Heart left ventricle (tissue), 13 donors: ENCODE measurements around the gene CREG1.

ENCODE experiments used
- CTCF ChIP-seq, 12 donors: fragments of 200-600 bp; sonication (generic) in 4 of 12; IDR thresholded peaks; one replicate each; pipeline versions ENCODE4 v1.5.0 to v1.8.0; 2018 to 2022; ENCODE audit warnings: antibody characterized with exemption in 12 of 12, mild to moderate bottlenecking in 5 of 12
- POLR2A ChIP-seq, 2 donors: fragments of 450-650 bp; IDR thresholded peaks; one replicate each; pipeline ENCODE4 v1.6.1; 2017; ENCODE audit warnings: antibody characterized with exemption in 2 of 2, mild to moderate bottlenecking in 2 of 2, moderate library complexity in 2 of 2
- donor health status: ischemic (EF 13 %, LVEDD 7.1; RV severe dilation, severe dysfunction).
- donor health status: DM: no; HTN: yes; CAD: no.
- donor health status: DM: no; HTN: no; CAD: no.
- donor health status: ischemic (EF 25% LVEDD 6.9; RV normal size, moderate dysfunction).
- donor health status: ischemic (EF 25% LVEDD 5.7; RV mildly dilated, moderate dysfunction).
- donor health status: ischemic (EF 35%, LVEDD 5.7; RV mildly dilated, moderate dysfunction).
- donor health status: nonischemic (EF 11% LVEDD 7.7; RV severe dilation, severe dysfunction).
- donor health status: DM: yes; HTN: yes; CAD: no.
- donor health status: PGD.
- donor health status: ischemic (EF 29% LVEDD 5.4; RV normal size, mild dysfunction).
- donor health status: nonischemic (EF 23%, LVEDD 6.1; RV moderate dilation, normal function).

GRCh38 chr1:167601442-167602383, 48.2 kb upstream of the CREG1 start:
- TF ChIP-seq CTCF (IDR thresholded peaks at IDR 0.05) (no peak), POLR2A (IDR thresholded peaks at IDR 0.05) (no peak)
